Stimulated activated CD4-positive, alpha-beta T cell treated with anti-CD3 and anti-CD28 coated beads, TNF-alpha, amount 100 ng/mL, for 48 hours (primary cell): ENCODE measurements around the gene PNPLA7.

ENCODE experiments used
- DNase-seq, 3 donors: peaks; one replicate each; pipeline ENCODE4 v3.0.0-alpha.2; 2020; ENCODE audit warnings: low read depth in 3 of 3

The PNPLA7 gene

GRCh38 chr9:137449931-137450538, 100.2 kb downstream of the PNPLA7 start:
- no peak for DNase-seq

- DNase-seq: no peak
Observed at GRCh38 chr9:137449081-137449844, 100.9 kb downstream of the PNPLA7 start.

- no peak for DNase-seq
Observed at GRCh38 chr9:137448602-137448962, 101.6 kb downstream of the PNPLA7 start.

GRCh38 chr9:137447722-137448601, 102.2 kb downstream of the PNPLA7 start:
- DNase-seq: no peak

GRCh38 chr9:137446851-137447471, 103.2 kb downstream of the PNPLA7 start:
- DNase-seq: no peak

GRCh38 chr9:137445930-137446431, 104.2 kb downstream of the PNPLA7 start:
- DNase-seq: no peak

GRCh38 chr9:137445275-137445807, 104.9 kb downstream of the PNPLA7 start:
- peak; percentile 68 to 77 (median 74) for DNase-seq

GRCh38 chr9:137444106-137444790, 106.0 kb downstream of the PNPLA7 start:
- no peak for DNase-seq

- DNase-seq: no peak
Observed at GRCh38 chr9:137441935-137442321, 108.3 kb downstream of the PNPLA7 start.

- DNase-seq: no peak
Observed at GRCh38 chr9:137441289-137441934, 108.8 kb downstream of the PNPLA7 start, which contains the start of gene ENTPD8. ENTPD8 (minus strand) TSS chr9:137441357; CDS start chr9:137438285, 3,072 bp downstream.

GRCh38 chr9:137439158-137439714, 111.0 kb downstream of the PNPLA7 start:
- DNase-seq: no peak

- DNase-seq: no peak
Observed at GRCh38 chr9:137438591-137439157, 111.5 kb downstream of the PNPLA7 start.

GRCh38 chr9:137437691-137438590, 112.3 kb downstream of the PNPLA7 start:
- no peak for DNase-seq

- DNase-seq: no peak
Observed at GRCh38 chr9:137436761-137437600, 113.2 kb downstream of the PNPLA7 start.

GRCh38 chr9:137435980-137436760, 114.0 kb downstream of the PNPLA7 start:
- no peak for DNase-seq

GRCh38 chr9:137435381-137435891, 114.8 kb downstream of the PNPLA7 start:
- DNase-seq: no peak
